ENCODE measurements around the gene GPR50. TPM values are rescaled to one million over a fixed set of nuclear protein-coding genes. Genes with fewer than 3 reads are reported as not detected.

GPR50 gene
- total RNA-seq, 2 donors from 2014 or later: not detected

- no peak for DNase-seq
- no peak for ATAC-seq
- intact Hi-C loops (cut with DNase I, micrococcal nuclease): no loop called here
Observed at GRCh38 chrX:151184705-151185104, 8.3 kb downstream of the GPR50 start.

GRCh38 chrX:151206871-151207270 is 30.5 kb downstream of the GPR50 start:
- ATAC-seq (no peak), DNase-seq (no peak)
- intact Hi-C loops (cut with DNase I, micrococcal nuclease): no loop called here

GRCh38 chrX:151225843-151226242 is 49.5 kb downstream of the GPR50 start:
- DNase-seq: no peak
- intact Hi-C loops (cut with DNase I, micrococcal nuclease): no loop called here
- ATAC-seq: no peak

GRCh38 chrX:151226941-151227340 is 50.6 kb downstream of the GPR50 start:
- no peak for DNase-seq
- no peak for ATAC-seq
- intact Hi-C loops (cut with DNase I, micrococcal nuclease): no loop called here

- DNase-seq (no peak), ATAC-seq (no peak)
- intact Hi-C loops (cut with DNase I, micrococcal nuclease): no loop called here
Observed at GRCh38 chrX:151227627-151228026, 51.2 kb downstream of the GPR50 start.

GRCh38 chrX:151228935-151229334 is 52.6 kb downstream of the GPR50 start:
- DNase-seq (no peak), ATAC-seq (no peak)
- intact Hi-C loops (cut with DNase I, micrococcal nuclease): no loop called here

Small RNAs within 50 kb of the gene (microRNA-seq; reads per million reads assigned to microRNA genes)
- gene MIR4330: 0 reads per million in 2 donors

Other genes with a start within 250 kb of the GPR50 start
- 10 to 100 TPM; 39.0 to 39.1 TPM for gene HMGB3, start 193.2 kb upstream of the GPR50 start, total RNA-seq
- 10 to 100 TPM; 12.5 to 13.3 TPM for gene VMA21, start 220.6 kb downstream of the GPR50 start, total RNA-seq

Data from left colon (tissue), 2 donors.